ENCODE results near the gene CEACAM6. TPM values are rescaled to one million over a fixed set of nuclear protein-coding genes. Genes with fewer than 3 reads are reported as not detected.

The CEACAM6 gene
- polyA plus RNA-seq, 2 of the 4 experiments (the other 2 are of a cell fraction): 0.97 to 17.7 TPM

- FAIRE-seq (no peak), DNase-seq (ENCODE audit: low read depth in 1 of 2, low spot score in 1 of 2) (no peak), ATAC-seq (no peak)
- POLR2A ChIA-PET: no interaction called here
- WGBS (ENCODE audit: missing lambda C conversion rate): 64% methylated on average over 4 of the region's 4 CpGs
- TF ChIP-seq JUNB (IDR thresholded peaks at IDR 0.05): no peak
- TF ChIP-seq CEBPB (IDR thresholded peaks at IDR 0.05): no peak
- no peak for TF ChIP-seq RAD21 (conservative IDR thresholded peaks at IDR 0.05 in 1 of 2, IDR thresholded peaks at IDR 0.05 in 1 of 2)
- TF ChIP-seq, protein P1, sequence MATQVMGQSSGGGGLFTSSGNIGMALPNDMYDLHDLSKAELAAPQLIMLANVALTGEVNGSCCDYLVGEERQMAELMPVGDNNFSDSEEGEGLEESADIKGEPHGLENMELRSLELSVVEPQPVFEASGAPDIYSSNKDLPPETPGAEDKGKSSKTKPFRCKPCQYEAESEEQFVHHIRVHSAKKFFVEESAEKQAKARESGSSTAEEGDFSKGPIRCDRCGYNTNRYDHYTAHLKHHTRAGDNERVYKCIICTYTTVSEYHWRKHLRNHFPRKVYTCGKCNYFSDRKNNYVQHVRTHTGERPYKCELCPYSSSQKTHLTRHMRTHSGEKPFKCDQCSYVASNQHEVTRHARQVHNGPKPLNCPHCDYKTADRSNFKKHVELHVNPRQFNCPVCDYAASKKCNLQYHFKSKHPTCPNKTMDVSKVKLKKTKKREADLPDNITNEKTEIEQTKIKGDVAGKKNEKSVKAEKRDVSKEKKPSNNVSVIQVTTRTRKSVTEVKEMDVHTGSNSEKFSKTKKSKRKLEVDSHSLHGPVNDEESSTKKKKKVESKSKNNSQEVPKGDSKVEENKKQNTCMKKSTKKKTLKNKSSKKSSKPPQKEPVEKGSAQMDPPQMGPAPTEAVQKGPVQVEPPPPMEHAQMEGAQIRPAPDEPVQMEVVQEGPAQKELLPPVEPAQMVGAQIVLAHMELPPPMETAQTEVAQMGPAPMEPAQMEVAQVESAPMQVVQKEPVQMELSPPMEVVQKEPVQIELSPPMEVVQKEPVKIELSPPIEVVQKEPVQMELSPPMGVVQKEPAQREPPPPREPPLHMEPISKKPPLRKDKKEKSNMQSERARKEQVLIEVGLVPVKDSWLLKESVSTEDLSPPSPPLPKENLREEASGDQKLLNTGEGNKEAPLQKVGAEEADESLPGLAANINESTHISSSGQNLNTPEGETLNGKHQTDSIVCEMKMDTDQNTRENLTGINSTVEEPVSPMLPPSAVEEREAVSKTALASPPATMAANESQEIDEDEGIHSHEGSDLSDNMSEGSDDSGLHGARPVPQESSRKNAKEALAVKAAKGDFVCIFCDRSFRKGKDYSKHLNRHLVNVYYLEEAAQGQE (IDR thresholded peaks at IDR 0.05): no peak
- TF ChIP-seq ESRRA (IDR thresholded peaks at IDR 0.05; ENCODE audit: borderline replicate concordance, low read length): no peak
- TF ChIP-seq CBX8 (IDR thresholded peaks at IDR 0.05): no peak
- no peak for TF ChIP-seq JUN (IDR thresholded peaks at IDR 0.05)
- no peak for TF ChIP-seq CHD4 (IDR thresholded peaks at IDR 0.05; ENCODE audit: borderline replicate concordance)
- Histone ChIP-seq H3K4me1 (peaks cover 2% of the 10 kb centered on the region; the same call in 2 of the 3 replicates), H3K4me3 (no peak overlapping the region), H3K4me2 (no peak overlapping the region), H3K27ac (no peak overlapping the region), H3K9me3 (no peaks in the 10 kb centered on the region)
- CTCF ChIA-PET: interaction anchor here (0.7 to 19.2 kb wide), 11 partner anchors 11 to 129 kb away, joined by 3 to 474 read pairs (median 14); partner anchors contain the start of gene CEACAM6
These were observed 14.3 kb downstream of the CEACAM6 start for GRCh38 chr19:41769608-41770007.

GRCh38 chr19:41771410-41771809, 16.1 kb downstream of the CEACAM6 start:
- 74% methylated on average over 2 of the region's 2 CpGs for WGBS (ENCODE audit: missing lambda C conversion rate)
- no peak overlapping the region for H3K4me2 ChIP-seq
- peaks cover 5% of the 10 kb centered on the region; the same call in 2 of the 3 replicates for H3K4me1 ChIP-seq
- peak in 1 of 2 experiments; percentile 32; a peak in 1 of 6 replicates for ATAC-seq
- TF ChIP-seq CBX2 (IDR thresholded peaks at IDR 0.05; ENCODE audit: borderline replicate concordance, low read depth) (no peak), EHMT2 (IDR thresholded peaks at IDR 0.05; ENCODE audit: low read depth) (no peak), JUNB (IDR thresholded peaks at IDR 0.05) (no peak), HMGXB4 (CRISPR knock-in tag; IDR thresholded peaks at IDR 0.05; ENCODE audit: borderline replicate concordance) (no peak), MAX (IDR thresholded peaks at IDR 0.05) (no peak), TFCP2L1 (CRISPR knock-in tag; IDR thresholded peaks at IDR 0.05) (no peak), NPAS2 (CRISPR knock-in tag; IDR thresholded peaks at IDR 0.05; ENCODE audit: borderline replicate concordance) (no peak), FOSL2 (IDR thresholded peaks at IDR 0.05) (no peak), FOSL2 (CRISPR knock-in tag; IDR thresholded peaks at IDR 0.05) (no peak), E2F6 (IDR thresholded peaks at IDR 0.05; ENCODE audit: borderline replicate concordance, low read depth) (no peak), KDM5A (IDR thresholded peaks at IDR 0.05) (no peak), MYC (IDR thresholded peaks at IDR 0.05; ENCODE audit: borderline replicate concordance, low read length) (no peak), JUN (IDR thresholded peaks at IDR 0.05) (no peak)
- TF ChIP-seq, protein P2, sequence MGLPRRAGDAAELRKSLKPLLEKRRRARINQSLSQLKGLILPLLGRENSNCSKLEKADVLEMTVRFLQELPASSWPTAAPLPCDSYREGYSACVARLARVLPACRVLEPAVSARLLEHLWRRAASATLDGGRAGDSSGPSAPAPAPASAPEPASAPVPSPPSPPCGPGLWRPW (IDR thresholded peaks at IDR 0.05): no peak
- TF ChIP-seq, protein P3, sequence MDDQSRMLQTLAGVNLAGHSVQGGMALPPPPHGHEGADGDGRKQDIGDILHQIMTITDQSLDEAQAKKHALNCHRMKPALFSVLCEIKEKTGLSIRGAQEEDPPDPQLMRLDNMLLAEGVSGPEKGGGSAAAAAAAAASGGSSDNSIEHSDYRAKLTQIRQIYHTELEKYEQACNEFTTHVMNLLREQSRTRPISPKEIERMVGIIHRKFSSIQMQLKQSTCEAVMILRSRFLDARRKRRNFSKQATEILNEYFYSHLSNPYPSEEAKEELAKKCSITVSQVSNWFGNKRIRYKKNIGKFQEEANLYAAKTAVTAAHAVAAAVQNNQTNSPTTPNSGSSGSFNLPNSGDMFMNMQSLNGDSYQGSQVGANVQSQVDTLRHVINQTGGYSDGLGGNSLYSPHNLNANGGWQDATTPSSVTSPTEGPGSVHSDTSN (IDR thresholded peaks at IDR 0.05): no peak
- TF ChIP-seq, protein P4, sequence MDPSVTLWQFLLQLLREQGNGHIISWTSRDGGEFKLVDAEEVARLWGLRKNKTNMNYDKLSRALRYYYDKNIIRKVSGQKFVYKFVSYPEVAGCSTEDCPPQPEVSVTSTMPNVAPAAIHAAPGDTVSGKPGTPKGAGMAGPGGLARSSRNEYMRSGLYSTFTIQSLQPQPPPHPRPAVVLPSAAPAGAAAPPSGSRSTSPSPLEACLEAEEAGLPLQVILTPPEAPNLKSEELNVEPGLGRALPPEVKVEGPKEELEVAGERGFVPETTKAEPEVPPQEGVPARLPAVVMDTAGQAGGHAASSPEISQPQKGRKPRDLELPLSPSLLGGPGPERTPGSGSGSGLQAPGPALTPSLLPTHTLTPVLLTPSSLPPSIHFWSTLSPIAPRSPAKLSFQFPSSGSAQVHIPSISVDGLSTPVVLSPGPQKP (IDR thresholded peaks at IDR 0.05; ENCODE audit: low read depth, low read length): no peak
- H3K4me3 ChIP-seq: no peak overlapping the region
- POLR2A ChIA-PET: no interaction called here
- FAIRE-seq: no peak
- DNase-seq (ENCODE audit: low read depth in 1 of 2, low spot score in 1 of 2): no peak
- no peak overlapping the region for H3K27ac ChIP-seq
- CTCF ChIA-PET: interaction anchor here (1.4 to 19.2 kb wide), 14 partner anchors 9 to 131 kb away, joined by 3 to 474 read pairs (median 12); partner anchors contain the start of gene CEACAM6
- H3K9me3 ChIP-seq: no peaks in the 10 kb centered on the region
